Activated T-cell treated with anti-CD3 and anti-CD28 coated beads for 1 hour (primary cell): Measurements from ENCODE around the gene DUOX1.
A peak's percentile ranks its signal among the peaks of the same experiment; 100 is the strongest.
"Not testable (repeated sequence)": the region's sequence is repeated elsewhere in the genome, so short reads cannot be mapped to it uniquely, and the experiment has no call there.

Experiments used
- DNase-seq: peaks from one replicate; pipeline ENCODE4 v3.0.0-alpha.2; 2020; ENCODE audit warnings: low read depth

Gene DUOX1

GRCh38 chr15:45121706-45122417 is 7.9 kb upstream of the DUOX1 start:
- DNase-seq: no peak

GRCh38 chr15:45122719-45123118 is 7.1 kb upstream of the DUOX1 start:
- no peak for DNase-seq

GRCh38 chr15:45123397-45123796 is 6.4 kb upstream of the DUOX1 start:
- DNase-seq: no peak

GRCh38 chr15:45126535-45127158 is 3.1 kb upstream of the DUOX1 start:
- DNase-seq: peak; percentile 25

GRCh38 chr15:45128971-45129639 is 689 bp upstream of the DUOX1 start:
- no peak for DNase-seq

- no peak for DNase-seq
Observed at GRCh38 chr15:45130291-45131000, 652 bp downstream of the DUOX1 start.

- DNase-seq: no peak
Observed at GRCh38 chr15:45131510-45131909, 1.7 kb downstream of the DUOX1 start.

- DNase-seq: no peak
Observed at GRCh38 chr15:45132844-45133560, 3.2 kb downstream of the DUOX1 start.

GRCh38 chr15:45133561-45133920 is 3.7 kb downstream of the DUOX1 start:
- DNase-seq: no peak

- DNase-seq: no peak
Observed at GRCh38 chr15:45134046-45134445, 4.3 kb downstream of the DUOX1 start.

- DNase-seq: no peak
Observed at GRCh38 chr15:45134682-45135604, 5.1 kb downstream of the DUOX1 start.

GRCh38 chr15:45135705-45136377 is 6.0 kb downstream of the DUOX1 start:
- DNase-seq: not testable (repeated sequence)

GRCh38 chr15:45136378-45136764 is 6.6 kb downstream of the DUOX1 start:
- DNase-seq: no peak

- no peak for DNase-seq
Observed at GRCh38 chr15:45137703-45138102, 7.9 kb downstream of the DUOX1 start.

GRCh38 chr15:45138814-45139765 is 9.3 kb downstream of the DUOX1 start:
- no peak for DNase-seq

GRCh38 chr15:45139770-45140169 is 10.0 kb downstream of the DUOX1 start:
- no peak for DNase-seq

GRCh38 chr15:45140557-45141250 is 10.9 kb downstream of the DUOX1 start:
- DNase-seq: no peak

GRCh38 chr15:45141386-45141785 is 11.6 kb downstream of the DUOX1 start:
- no peak for DNase-seq

- DNase-seq: no peak
Observed at GRCh38 chr15:45143056-45143455, 13.3 kb downstream of the DUOX1 start.
